ENCODE results near the gene ZDHHC6. TPM values are rescaled to one million over a fixed set of nuclear protein-coding genes. Genes with fewer than 3 reads are reported as not detected.

ZDHHC6 gene
- total RNA-seq, 1 donor from 2014 or later = 18.7 TPM

- Histone ChIP-seq H3K27me3 (no peaks in the 10 kb centered on the region), H3K9me3 (no peaks in the 10 kb centered on the region), H3K27ac (peak overlapping the region; percentile 89), H3K4me3 (peak overlapping the region; percentile 82 to 94), H3K36me3 (peaks cover 0 to 9% of the 10 kb centered on the region in 2 donors), H3K4me1 (peaks cover 29% of the 10 kb centered on the region)
- no peak for DNase-seq (ENCODE audit: extremely low spot score in 2 of 2)
- TF ChIP-seq POLR2A (IDR thresholded peaks at IDR 0.05) = no peak
- no peak for TF ChIP-seq CTCF (IDR thresholded peaks at IDR 0.05)
- intact Hi-C loops (cut with DNase I) = no loop called here
Observed at GRCh38 chr10:112446055-112446854, 459 bp downstream of the ZDHHC6 start.

DNA sequence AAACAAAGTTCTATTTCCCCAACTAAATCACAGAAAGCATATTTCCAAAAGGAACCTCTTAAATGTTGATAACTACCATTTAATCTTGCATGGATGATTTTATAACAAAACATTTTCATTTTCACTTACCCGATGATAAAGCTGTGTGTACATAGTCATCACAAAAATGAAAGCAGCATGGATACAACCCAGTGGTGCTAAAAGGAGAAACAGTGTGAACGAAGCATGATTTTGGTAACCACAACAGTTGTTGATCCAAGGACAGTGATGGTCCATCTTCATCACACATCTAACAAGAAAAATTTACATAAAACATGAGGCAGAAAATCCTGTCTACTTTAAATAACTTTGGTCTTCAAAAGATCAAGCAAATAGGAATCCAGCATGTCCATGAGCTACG is 4.7 kb downstream of the ZDHHC6 start:
- peaks cover 0 to 44% of the 10 kb centered on the region in 2 donors for H3K36me3 ChIP-seq
- DNase-seq (ENCODE audit: extremely low spot score in 2 of 2) = no peak
- H3K9me3 ChIP-seq = no peaks in the 10 kb centered on the region
- TF ChIP-seq POLR2AphosphoS5 (IDR thresholded peaks at IDR 0.05; ENCODE audit: insufficient read depth in 1 of 2, low read depth in 1 of 2) = no peak
- TF ChIP-seq CTCF (IDR thresholded peaks at IDR 0.05) = no peak
- no peak for TF ChIP-seq POLR2A (IDR thresholded peaks at IDR 0.05)
- intact Hi-C loops (cut with DNase I) = no loop called here
- no peaks in the 10 kb centered on the region for H3K27me3 ChIP-seq
- peaks cover 14% of the 10 kb centered on the region for H3K4me1 ChIP-seq
- H3K4me3 ChIP-seq = no peak overlapping the region
- H3K27ac ChIP-seq = no peak overlapping the region

- DNase-seq (ENCODE audit: extremely low spot score in 2 of 2) = no peak
- no peak for TF ChIP-seq POLR2AphosphoS5 (IDR thresholded peaks at IDR 0.05; ENCODE audit: insufficient read depth in 1 of 2, low read depth in 1 of 2)
- no peak for TF ChIP-seq POLR2A (IDR thresholded peaks at IDR 0.05)
- TF ChIP-seq CTCF (IDR thresholded peaks at IDR 0.05) = no peak
- Histone ChIP-seq H3K4me3 (no peak overlapping the region), H3K27ac (no peak overlapping the region), H3K27me3 (no peaks in the 10 kb centered on the region), H3K36me3 (peaks cover 0 to 50% of the 10 kb centered on the region in 2 donors), H3K4me1 (peaks cover 14% of the 10 kb centered on the region), H3K9me3 (no peaks in the 10 kb centered on the region)
- intact Hi-C loops (cut with DNase I) = no loop called here
Observed at GRCh38 chr10:112441520-112441919, 5.2 kb downstream of the ZDHHC6 start.

DNA sequence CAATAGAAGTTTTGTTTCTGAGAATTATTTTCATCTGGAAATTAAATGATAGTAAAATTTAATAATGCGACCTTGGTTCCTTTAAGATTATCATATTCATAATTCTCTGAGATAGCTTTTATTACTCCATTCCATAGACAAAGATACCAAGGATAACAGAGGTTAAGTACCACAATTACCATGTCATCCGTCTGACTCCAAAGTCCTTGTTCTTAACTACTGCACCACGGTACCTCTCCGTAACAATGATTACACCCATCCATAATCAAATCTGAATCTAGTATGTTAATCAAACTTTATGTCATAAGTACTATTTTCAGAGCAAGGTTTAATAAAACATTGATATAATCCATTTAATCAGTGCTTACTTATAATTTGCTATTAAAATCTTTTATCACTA is 8.4 kb downstream of the ZDHHC6 start:
- no peak for TF ChIP-seq CTCF (IDR thresholded peaks at IDR 0.05)
- no peak for TF ChIP-seq POLR2A (IDR thresholded peaks at IDR 0.05)
- no peak for TF ChIP-seq POLR2AphosphoS5 (IDR thresholded peaks at IDR 0.05; ENCODE audit: insufficient read depth in 1 of 2, low read depth in 1 of 2)
- no peaks in the 10 kb centered on the region for H3K4me1 ChIP-seq
- no peak overlapping the region for H3K4me3 ChIP-seq
- no peak for DNase-seq (ENCODE audit: extremely low spot score in 2 of 2)
- H3K36me3 ChIP-seq = peaks cover 0 to 74% of the 10 kb centered on the region in 2 donors
- H3K27ac ChIP-seq = no peak overlapping the region
- intact Hi-C loops (cut with DNase I) = no loop called here
- no peaks in the 10 kb centered on the region for H3K27me3 ChIP-seq
- H3K9me3 ChIP-seq = no peaks in the 10 kb centered on the region

- intact Hi-C loops (cut with DNase I) = no loop called here
- TF ChIP-seq POLR2A (IDR thresholded peaks at IDR 0.05) (no peak), CTCF (IDR thresholded peaks at IDR 0.05) (no peak), POLR2AphosphoS5 (IDR thresholded peaks at IDR 0.05; ENCODE audit: insufficient read depth in 1 of 2, low read depth in 1 of 2) (no peak)
- H3K27ac ChIP-seq = no peak overlapping the region
- H3K9me3 ChIP-seq = no peaks in the 10 kb centered on the region
- H3K4me1 ChIP-seq = no peaks in the 10 kb centered on the region
- no peak for DNase-seq (ENCODE audit: extremely low spot score in 2 of 2)
- H3K4me3 ChIP-seq = no peak overlapping the region
- no peaks in the 10 kb centered on the region for H3K27me3 ChIP-seq
- H3K36me3 ChIP-seq = peaks cover 0 to 83% of the 10 kb centered on the region in 2 donors
Observed at GRCh38 chr10:112434988-112435619, 11.6 kb downstream of the ZDHHC6 start.

All from vagina (tissue), 2 donors.